ENCODE data around the gene MS4A4E. TPM values are rescaled to one million over a fixed set of nuclear protein-coding genes. Genes with fewer than 3 reads are reported as not detected.

Gene MS4A4E
- total RNA-seq, 6 donors from 2014 or later = 0.89 to 27.2 (median 3.2) TPM

GRCh38 chr11:60235321-60235720, 7.6 kb downstream of the MS4A4E start:
- DNase-seq (no peak), ATAC-seq (ENCODE audit: low FRiP score in 2 of 2) (peak in 1 of 2 donors; percentile 28)
- no peak overlapping the region for H3K4me3 ChIP-seq
- H3K9me3 ChIP-seq = no peaks in the 10 kb centered on the region
- WGBS, 2 donors = 65 to 69% methylated on average over 3 of the region's 3 CpGs
- no peaks in the 10 kb centered on the region for H3K27me3 ChIP-seq
- no peaks in the 10 kb centered on the region for H3K4me1 ChIP-seq
- no peaks in the 10 kb centered on the region for H3K36me3 ChIP-seq
- no peak overlapping the region for H3K27ac ChIP-seq
- TF ChIP-seq POLR2A (IDR thresholded peaks at IDR 0.05) (no peak), CTCF (IDR thresholded peaks at IDR 0.05) (no peak), POLR2AphosphoS5 (IDR thresholded peaks at IDR 0.05) (no peak), EP300 (IDR thresholded peaks at IDR 0.05) (no peak)

- no peak overlapping the region for H3K4me3 ChIP-seq
- H3K27ac ChIP-seq = no peak overlapping the region
- H3K9me3 ChIP-seq = no peaks in the 10 kb centered on the region
- TF ChIP-seq POLR2AphosphoS5 (IDR thresholded peaks at IDR 0.05) (no peak), CTCF (IDR thresholded peaks at IDR 0.05) (no peak), EP300 (IDR thresholded peaks at IDR 0.05) (no peak), POLR2A (IDR thresholded peaks at IDR 0.05) (no peak)
- ATAC-seq (ENCODE audit: low FRiP score in 2 of 2) = no peak
- H3K4me1 ChIP-seq = no peaks in the 10 kb centered on the region
- DNase-seq = no peak
- WGBS, 2 donors = 60 to 84% methylated on average over 1 of the region's 1 CpG
- H3K27me3 ChIP-seq = no peaks in the 10 kb centered on the region
- H3K36me3 ChIP-seq = no peaks in the 10 kb centered on the region
Observed at GRCh38 chr11:60230681-60231080, 12.3 kb downstream of the MS4A4E start.

- no peak for DNase-seq
- no peaks in the 10 kb centered on the region for H3K36me3 ChIP-seq
- no peak overlapping the region for H3K4me3 ChIP-seq
- no peak overlapping the region for H3K27ac ChIP-seq
- WGBS, 2 donors = 93 to 95% methylated on average over 3 to 4 of the region's 4 CpGs
- TF ChIP-seq EP300 (IDR thresholded peaks at IDR 0.05) = no peak
- no peaks in the 10 kb centered on the region for H3K9me3 ChIP-seq
- no peaks in the 10 kb centered on the region for H3K27me3 ChIP-seq
- ATAC-seq (ENCODE audit: low FRiP score in 2 of 2) = no peak
- no peaks in the 10 kb centered on the region for H3K4me1 ChIP-seq
Observed at GRCh38 chr11:60222141-60222540, 20.8 kb downstream of the MS4A4E start.

- H3K27me3 ChIP-seq = no peaks in the 10 kb centered on the region
- ATAC-seq (ENCODE audit: low FRiP score in 2 of 2) = no peak
- no peak overlapping the region for H3K27ac ChIP-seq
- no peaks in the 10 kb centered on the region for H3K36me3 ChIP-seq
- no peak overlapping the region for H3K4me3 ChIP-seq
- no peaks in the 10 kb centered on the region for H3K4me1 ChIP-seq
- WGBS, 2 donors = 59 to 79% methylated on average over 3 of the region's 3 CpGs
- DNase-seq = no peak
- TF ChIP-seq EP300 (IDR thresholded peaks at IDR 0.05) (no peak), POLR2AphosphoS5 (IDR thresholded peaks at IDR 0.05) (no peak), POLR2A (IDR thresholded peaks at IDR 0.05) (no peak), CTCF (IDR thresholded peaks at IDR 0.05) (no peak)
- no peaks in the 10 kb centered on the region for H3K9me3 ChIP-seq
Observed at GRCh38 chr11:60221692-60222091, 21.2 kb downstream of the MS4A4E start.

- H3K27ac ChIP-seq = no peak overlapping the region
- H3K4me3 ChIP-seq = no peak overlapping the region
- ATAC-seq (ENCODE audit: low FRiP score in 2 of 2) = no peak
- no peak for DNase-seq
- 85 to 93% methylated on average over 3 of the region's 3 CpGs for WGBS, 2 donors
- no peaks in the 10 kb centered on the region for H3K27me3 ChIP-seq
- TF ChIP-seq EP300 (IDR thresholded peaks at IDR 0.05) = no peak
- TF ChIP-seq CTCF (IDR thresholded peaks at IDR 0.05) = no peak
- no peak for TF ChIP-seq POLR2A (IDR thresholded peaks at IDR 0.05)
- no peak for TF ChIP-seq POLR2AphosphoS5 (IDR thresholded peaks at IDR 0.05)
- no peaks in the 10 kb centered on the region for H3K36me3 ChIP-seq
- no peaks in the 10 kb centered on the region for H3K9me3 ChIP-seq
- no peaks in the 10 kb centered on the region for H3K4me1 ChIP-seq
Observed at GRCh38 chr11:60221181-60221580, 21.8 kb downstream of the MS4A4E start.

All from upper lobe of left lung (tissue), 6 donors.